Natural killer cell (primary cell): Measurements from ENCODE around the gene MYZAP. TPM values are rescaled to one million over a fixed set of nuclear protein-coding genes. Genes with fewer than 3 reads are reported as not detected.

ENCODE experiments used
- ATAC-seq, 3 donors: fragments of 150-1000 bp in 2 of 3; fragments of 200-7000 bp in 1 of 3; cut with Tn5 transposase; 1 replicate in 1 of 3; 2 replicates in 2 of 3; pipeline ENCODE4 v1.10.0; 2021; ENCODE audit warnings: mild to moderate bottlenecking in 2 of 3, moderate library complexity in 2 of 3
- DNase-seq, 2 donors: peaks; one replicate each; pipeline versions ENCODE4 v3.0.0 to v3.0.0-alpha.2; 2013 to 2021; ENCODE audit warnings: mixed read lengths in 1 of 2
- H3K27ac ChIP-seq: one replicate; pipeline ENCODE4 v1.5.1; 2013; ENCODE audit warnings: mild to moderate bottlenecking, low read length
- H3K27me3 ChIP-seq: one replicate; pipeline ENCODE4 v1.6.1; 2013; ENCODE audit warnings: low read length; ENCODE audit not compliant: control insufficient read depth, insufficient read depth
- H3K36me3 ChIP-seq: one replicate; pipeline ENCODE4 v1.6.1; 2013; ENCODE audit warnings: low read length; ENCODE audit not compliant: control insufficient read depth, insufficient read depth
- H3K4me1 ChIP-seq: one replicate; pipeline ENCODE4 v1.6.1; 2013; ENCODE audit warnings: low read length; ENCODE audit not compliant: control insufficient read depth, insufficient read depth
- H3K4me3 ChIP-seq: one replicate; pipeline ENCODE4 v1.5.1; 2013; ENCODE audit warnings: low read length
- H3K9me3 ChIP-seq: one replicate; pipeline ENCODE4 v1.6.1; 2013; ENCODE audit warnings: low read length; ENCODE audit not compliant: control insufficient read depth, insufficient read depth
- H3K27ac Mint-ChIP-seq, 2 donors: one replicate each; pipeline ENCODE4 v1.8.0; 2022; ENCODE audit warnings: mild to moderate bottlenecking in 2 of 2, mixed read lengths in 2 of 2, moderate library complexity in 1 of 2
- H3K27me3 Mint-ChIP-seq, 2 donors: one replicate each; pipeline ENCODE4 v1.8.0; 2022; ENCODE audit warnings: low read depth in 2 of 2, mixed read lengths in 2 of 2
- H3K36me3 Mint-ChIP-seq: one replicate; pipeline ENCODE4 v1.8.0; 2022; ENCODE audit warnings: mixed read lengths
- H3K4me1 Mint-ChIP-seq, 2 donors: one replicate each; pipeline ENCODE4 v1.8.0; 2022; ENCODE audit warnings: mixed read lengths in 2 of 2
- H3K4me3 Mint-ChIP-seq: one replicate; pipeline ENCODE4 v1.8.0; 2022; ENCODE audit warnings: mild to moderate bottlenecking, moderate library complexity, mixed read lengths
- H3K9me3 Mint-ChIP-seq, 2 donors: one replicate each; pipeline ENCODE4 v1.8.0; 2022; ENCODE audit warnings: mixed read lengths in 2 of 2
- WGBS: methylation state at CpG from one replicate; pipeline ENCODE4 v1.1.7; 2013; ENCODE audit warnings: missing lambda C conversion rate; ENCODE audit not compliant: insufficient coverage; 5-methylcytosine and 5-hydroxymethylcytosine counted together
- intact Hi-C: fragments of 100-400 bp; cut with micrococcal nuclease; formaldehyde crosslinking; loops from one replicate; pipeline ENCODE4 v1.14.2; 2022
- total RNA-seq, 4 donors: library from RNA; stranded (reverse); fragments of 120-200 nt in 1 of 4; gene quantifications; one replicate each; pipeline versions ENCODE4 v1.2.3 to v1.2.4, GENCODE V29; 2013 to 2022
- TF ChIP-seq, protein P1 (sequence below): fragments of 200-600 bp; IDR thresholded peaks from one replicate; pipeline ENCODE4 v1.8.0; 2022; ENCODE audit warnings: antibody characterized with exemption

The MYZAP gene
- total RNA-seq, 3 donors from 2014 or later (not counting 1 experiment from before 2014, with no cell fraction given) = not detected

DNA sequence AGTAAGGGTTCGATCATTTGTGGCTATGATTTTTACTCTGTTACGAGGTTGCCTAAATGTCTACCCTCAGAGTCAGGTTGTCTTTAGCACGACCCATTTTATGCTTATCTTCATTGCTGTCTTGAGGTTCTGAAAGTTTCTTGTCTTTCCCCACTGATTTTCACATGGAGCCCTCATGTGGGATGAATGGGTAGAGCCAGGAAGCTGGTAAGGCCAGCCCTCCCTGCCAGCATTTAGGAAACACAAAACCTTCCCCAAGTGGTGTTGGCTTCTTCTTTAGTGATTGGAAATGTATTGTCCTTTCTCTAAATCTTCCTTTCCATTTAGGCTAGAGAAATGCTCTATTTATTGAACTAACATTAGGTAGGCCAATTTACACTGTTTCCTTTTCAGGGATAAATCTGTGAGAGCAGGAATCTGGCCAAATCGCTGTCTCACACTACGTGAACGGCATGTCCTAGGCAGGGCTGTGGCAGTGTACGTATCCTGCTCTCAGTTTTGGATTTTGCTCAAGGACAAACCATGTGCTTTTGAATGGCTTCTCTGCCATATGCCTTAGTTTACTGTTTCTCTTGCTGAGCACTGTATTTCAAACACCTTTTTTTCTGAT is 43.7 kb downstream of the MYZAP start:
- no peaks in the 10 kb centered on the region for H3K9me3 Mint-ChIP-seq
- no peaks in the 10 kb centered on the region for H3K36me3 ChIP-seq
- DNase-seq (no peak), ATAC-seq (no peak)
- H3K27me3 ChIP-seq = no peaks in the 10 kb centered on the region
- H3K9me3 ChIP-seq = no peaks in the 10 kb centered on the region
- H3K27me3 Mint-ChIP-seq = peaks cover 13 to 16% of the 10 kb centered on the region in 2 donors
- no peak overlapping the region for H3K4me3 Mint-ChIP-seq
- no peak overlapping the region for H3K4me3 ChIP-seq
- no peaks in the 10 kb centered on the region for H3K4me1 ChIP-seq
- no peaks in the 10 kb centered on the region for H3K36me3 Mint-ChIP-seq
- intact Hi-C loops = no loop called here
- no peak overlapping the region for H3K27ac Mint-ChIP-seq
- TF ChIP-seq, protein P1, sequence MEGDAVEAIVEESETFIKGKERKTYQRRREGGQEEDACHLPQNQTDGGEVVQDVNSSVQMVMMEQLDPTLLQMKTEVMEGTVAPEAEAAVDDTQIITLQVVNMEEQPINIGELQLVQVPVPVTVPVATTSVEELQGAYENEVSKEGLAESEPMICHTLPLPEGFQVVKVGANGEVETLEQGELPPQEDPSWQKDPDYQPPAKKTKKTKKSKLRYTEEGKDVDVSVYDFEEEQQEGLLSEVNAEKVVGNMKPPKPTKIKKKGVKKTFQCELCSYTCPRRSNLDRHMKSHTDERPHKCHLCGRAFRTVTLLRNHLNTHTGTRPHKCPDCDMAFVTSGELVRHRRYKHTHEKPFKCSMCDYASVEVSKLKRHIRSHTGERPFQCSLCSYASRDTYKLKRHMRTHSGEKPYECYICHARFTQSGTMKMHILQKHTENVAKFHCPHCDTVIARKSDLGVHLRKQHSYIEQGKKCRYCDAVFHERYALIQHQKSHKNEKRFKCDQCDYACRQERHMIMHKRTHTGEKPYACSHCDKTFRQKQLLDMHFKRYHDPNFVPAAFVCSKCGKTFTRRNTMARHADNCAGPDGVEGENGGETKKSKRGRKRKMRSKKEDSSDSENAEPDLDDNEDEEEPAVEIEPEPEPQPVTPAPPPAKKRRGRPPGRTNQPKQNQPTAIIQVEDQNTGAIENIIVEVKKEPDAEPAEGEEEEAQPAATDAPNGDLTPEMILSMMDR = no peak
- no peak overlapping the region for H3K27ac ChIP-seq
- 88% methylated on average over 7 of the region's 7 CpGs for WGBS
- H3K4me1 Mint-ChIP-seq = no peaks in the 10 kb centered on the region

DNA sequence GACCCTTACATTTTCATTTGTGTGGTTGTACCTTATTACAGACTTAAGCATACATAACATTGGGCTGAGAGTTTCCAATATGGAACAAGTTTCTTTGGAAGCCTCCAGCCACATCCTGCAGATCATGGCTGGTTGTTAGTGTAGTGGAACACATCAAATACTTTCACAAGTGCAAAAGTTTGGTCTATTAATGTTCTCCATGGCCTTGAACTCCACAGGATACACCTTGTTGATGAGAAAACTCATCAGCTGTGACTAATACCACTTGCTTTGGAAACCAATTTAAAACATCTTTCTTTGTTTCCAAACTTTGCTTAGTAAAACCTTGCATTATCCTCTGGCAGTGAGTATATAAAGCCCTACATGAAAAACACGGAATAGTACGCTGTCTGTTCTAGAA is 46.1 kb downstream of the MYZAP start:
- intact Hi-C loops = no loop called here
- no peak overlapping the region for H3K27ac ChIP-seq
- H3K27ac Mint-ChIP-seq = no peak overlapping the region
- no peaks in the 10 kb centered on the region for H3K9me3 ChIP-seq
- no peaks in the 10 kb centered on the region for H3K36me3 ChIP-seq
- no peaks in the 10 kb centered on the region for H3K9me3 Mint-ChIP-seq
- no peak for ATAC-seq
- no peaks in the 10 kb centered on the region for H3K4me1 Mint-ChIP-seq
- peaks cover 16 to 19% of the 10 kb centered on the region in 2 donors for H3K27me3 Mint-ChIP-seq
- H3K4me3 ChIP-seq = no peak overlapping the region
- no peak for DNase-seq
- H3K4me3 Mint-ChIP-seq = no peak overlapping the region
- no peaks in the 10 kb centered on the region for H3K36me3 Mint-ChIP-seq
- H3K27me3 ChIP-seq = no peaks in the 10 kb centered on the region
- H3K4me1 ChIP-seq = no peaks in the 10 kb centered on the region
- 93% methylated on average over 2 of the region's 2 CpGs for WGBS
- TF ChIP-seq, protein P1 = no peak

DNA sequence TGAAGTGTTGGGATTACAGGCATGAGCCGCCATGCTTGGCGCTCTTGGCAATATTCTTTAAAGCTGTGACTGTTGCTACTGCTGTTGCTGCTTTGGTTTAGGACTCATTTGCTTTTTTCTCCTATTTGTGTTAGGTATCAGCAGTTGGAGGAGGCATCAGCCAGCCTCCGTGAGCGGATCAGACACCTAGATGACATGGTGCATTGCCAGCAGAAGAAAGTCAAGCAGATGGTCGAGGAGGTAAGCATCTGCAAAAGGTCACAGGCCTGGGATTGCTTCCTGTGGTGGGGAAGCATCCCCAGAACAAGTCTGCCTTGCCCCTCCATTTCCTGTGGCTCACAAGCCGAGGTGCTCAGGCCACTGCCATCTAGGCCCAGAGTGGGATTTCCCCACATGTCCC is 47.6 kb downstream of the MYZAP start:
- WGBS = 68% methylated on average over 6 of the region's 6 CpGs
- H3K4me1 ChIP-seq = no peaks in the 10 kb centered on the region
- TF ChIP-seq, protein P1 = no peak
- H3K36me3 ChIP-seq = no peaks in the 10 kb centered on the region
- H3K36me3 Mint-ChIP-seq = no peaks in the 10 kb centered on the region
- H3K4me3 Mint-ChIP-seq = no peak overlapping the region
- intact Hi-C loops = no loop called here
- H3K27ac ChIP-seq = no peak overlapping the region
- ATAC-seq (no peak), DNase-seq (no peak)
- no peaks in the 10 kb centered on the region for H3K9me3 Mint-ChIP-seq
- no peak overlapping the region for H3K4me3 ChIP-seq
- peaks cover 11 to 25% of the 10 kb centered on the region in 2 donors for H3K27me3 Mint-ChIP-seq
- no peak overlapping the region for H3K27ac Mint-ChIP-seq
- no peaks in the 10 kb centered on the region for H3K4me1 Mint-ChIP-seq
- H3K9me3 ChIP-seq = no peaks in the 10 kb centered on the region
- H3K27me3 ChIP-seq = no peaks in the 10 kb centered on the region
